Thyroid gland (tissue), 4 donors: ENCODE results near the gene LAMP1.

ENCODE experiments used
- CTCF ChIP-seq, 6 experiments: fragments of 200-600 bp in 3 of 6; fragments of 450-650 bp in 3 of 6; sonication (generic) in 3 of 6; IDR thresholded peaks; one replicate each; pipeline ENCODE4 v1.5.1; 2016 to 2019; ENCODE audit warnings: antibody characterized with exemption in 6 of 6, mild to moderate bottlenecking in 2 of 6, inconsistent platforms in 1 of 6, moderate library complexity in 1 of 6
- POLR2A ChIP-seq, 2 donors: fragments of 450-650 bp; IDR thresholded peaks; one replicate each; pipeline ENCODE4 v1.6.1; 2017; ENCODE audit warnings: antibody characterized with exemption in 2 of 2, mild to moderate bottlenecking in 2 of 2, moderate library complexity in 1 of 2

- TF ChIP-seq CTCF (IDR thresholded peaks at IDR 0.05) (no peak), POLR2A (IDR thresholded peaks at IDR 0.05) (no peak)
These were observed 59.6 kb downstream of the LAMP1 start for GRCh38 chr13:113356596-113356995.
